SK-N-SH (cell line): Measurements from ENCODE around the gene SAMD4A. TPM values are rescaled to one million over a fixed set of nuclear protein-coding genes. Genes with fewer than 3 reads are reported as not detected.
A peak's percentile ranks its signal among the peaks of the same experiment; 100 is the strongest.

Experiments used
- CTCF ChIA-PET: fragments of 300-600, 350-600 bp; formaldehyde crosslinking; extraction: SDS; loops from one replicate; lab custom pipeline; 2021; lab: Yijun Ruan, JAX
- POLR2A ChIA-PET: fragments of 350-600 bp; sonication (Branson Sonifier 250); formaldehyde crosslinking; extraction: SDS; loops from one replicate; lab custom pipeline; 2020; ENCODE audit warnings: antibody characterized with exemption, inconsistent platforms; lab: Yijun Ruan, JAX
- DNase-seq: peaks from one replicate; pipeline ENCODE4 v3.0.0; 2012
- H2AFZ ChIP-seq: fragments of 200-600 bp; sonication (generic); 2 replicates; pipeline ENCODE4 v1.8.1; 2016; ENCODE audit warnings: antibody characterized with exemption, mild to moderate bottlenecking, low read depth
- H3F3A ChIP-seq: fragments of 200-600 bp; sonication (generic); replicated peaks from 2 replicates; pipeline ENCODE3; 2016; ENCODE audit warnings: antibody characterized with exemption, mild to moderate bottlenecking; ENCODE audit not compliant: insufficient read depth
- H3K27ac ChIP-seq, 2 experiments: fragments of 200-500 bp in 1 of 2; fragments of 200-600 bp in 1 of 2; sonication (Bioruptor generic) in 1 of 2; sonication (generic), shearing (Covaris generic) in 1 of 2; 2 replicates each; pipeline versions ENCODE4 v1.5.1 to v1.6.1; 2014 to 2016; ENCODE audit warnings: low read depth in 2 of 2, inconsistent platforms in 1 of 2, low read length in 1 of 2, mild to moderate bottlenecking in 1 of 2, mixed read lengths in 1 of 2
- H3K27me3 ChIP-seq: fragments of 200-600 bp; sonication (generic), shearing (Covaris generic); 2 replicates; pipeline ENCODE4 v1.6.1; 2016; ENCODE audit warnings: mixed run types; ENCODE audit not compliant: insufficient read depth
- H3K36me3 ChIP-seq, 2 experiments: fragments of 200-500 bp in 1 of 2; fragments of 200-600 bp in 1 of 2; sonication (Bioruptor generic) in 1 of 2; sonication (generic) in 1 of 2; replicated peaks in 1 of 2; 2 replicates each; pipeline versions ENCODE3 to v1.5.1; 2014 to 2016; ENCODE audit warnings: low read length in 1 of 2, mild to moderate bottlenecking in 1 of 2; ENCODE audit not compliant: insufficient read depth in 2 of 2, control insufficient read depth in 1 of 2
- H3K4me1 ChIP-seq, 2 experiments: fragments of 200-500 bp in 1 of 2; fragments of 200-600 bp in 1 of 2; sonication (Bioruptor generic) in 1 of 2; sonication (generic), shearing (Covaris generic) in 1 of 2; 2 replicates each; pipeline versions ENCODE4 v1.5.1 to v1.6.1; 2014 to 2016; ENCODE audit warnings: low read depth in 1 of 2, low read length in 1 of 2, mixed run types in 1 of 2; ENCODE audit not compliant: insufficient read depth in 2 of 2, control insufficient read depth in 1 of 2
- H3K4me2 ChIP-seq: fragments of 200-600 bp; sonication (generic), shearing (Covaris generic); 2 replicates; pipeline ENCODE4 v1.6.1; 2017; ENCODE audit warnings: mixed run types
- H3K4me3 ChIP-seq, 2 experiments: fragments of 200-500 bp in 1 of 2; fragments of 200-600 bp in 1 of 2; sonication (Bioruptor generic) in 1 of 2; sonication (generic), shearing (Covaris generic) in 1 of 2; 2 replicates each; pipeline versions ENCODE4 v1.5.1 to v1.8.1; 2014 to 2016; ENCODE audit warnings: low read depth in 2 of 2, inconsistent platforms in 1 of 2, low read length in 1 of 2, mild to moderate bottlenecking in 1 of 2, mixed read lengths in 1 of 2, moderate library complexity in 1 of 2
- H3K79me2 ChIP-seq: fragments of 200-600 bp; sonication (generic); 2 replicates; pipeline ENCODE4 v1.8.1; 2017; ENCODE audit warnings: mild to moderate bottlenecking; ENCODE audit not compliant: insufficient read depth
- H3K9ac ChIP-seq: fragments of 200-600 bp; sonication (generic); 2 replicates; pipeline ENCODE4 v1.6.1; 2017; ENCODE audit warnings: mixed run types
- H3K9me2 ChIP-seq: fragments of 200-600 bp; sonication (generic); 2 replicates; pipeline ENCODE4 v1.6.1; 2017; ENCODE audit warnings: mixed run types
- H3K9me3 ChIP-seq: fragments of 200-600 bp; sonication (generic); 2 replicates; pipeline ENCODE4 v1.6.1; 2017; ENCODE audit warnings: mixed run types, mild to moderate bottlenecking, moderate library complexity
- H4K20me1 ChIP-seq: fragments of 200-600 bp; sonication (generic); 2 replicates; pipeline ENCODE4 v1.6.1; 2017; ENCODE audit warnings: mild to moderate bottlenecking, mixed run types; ENCODE audit not compliant: insufficient read depth
- CHD2 ChIP-seq: fragments of 150-350 bp; IDR thresholded peaks from 2 replicates; pipeline ENCODE4 v1.6.1; 2018; ENCODE audit warnings: low read length; ENCODE audit not compliant: partially characterized antibody
- CTCF ChIP-seq: fragments of 200-600 bp; sonication (generic); IDR thresholded peaks from 2 replicates; pipeline ENCODE4 v1.6.1; 2017; ENCODE audit warnings: antibody characterized with exemption, mild to moderate bottlenecking, moderate library complexity
- FOSL2 ChIP-seq: IDR thresholded peaks from 2 replicates; pipeline ENCODE4 v1.4.0; 2012; ENCODE audit warnings: low read depth, mild to moderate bottlenecking, moderate library complexity, borderline replicate concordance
- FOXM1 ChIP-seq: IDR thresholded peaks from 2 replicates; pipeline ENCODE4 v1.4.0; 2012; ENCODE audit warnings: low read depth, mild to moderate bottlenecking
- GABPA ChIP-seq: IDR thresholded peaks from 2 replicates; pipeline ENCODE4 v1.4.0; 2012; ENCODE audit warnings: low read depth, mild to moderate bottlenecking
- GATA2 ChIP-seq: sonication (generic); formaldehyde crosslinking; IDR thresholded peaks from 2 replicates; pipeline ENCODE4 v1.5.0; 2020; ENCODE audit warnings: mild to moderate bottlenecking, missing genetic modification reagents
- IRF3 ChIP-seq: fragments of 150-350 bp; IDR thresholded peaks from 2 replicates; pipeline ENCODE4 v1.6.1; 2016; ENCODE audit warnings: mild to moderate bottlenecking, low read depth, low read length
- MEF2A ChIP-seq: IDR thresholded peaks from 2 replicates; pipeline ENCODE4 v1.4.0; 2012; ENCODE audit warnings: low read depth, borderline replicate concordance
- NFIC ChIP-seq: IDR thresholded peaks from 2 replicates; pipeline ENCODE4 v1.4.0; 2012; ENCODE audit warnings: borderline replicate concordance
- NRF1 ChIP-seq: IDR thresholded peaks from 2 replicates; pipeline ENCODE4 v1.6.1; 2012; ENCODE audit warnings: low read depth, mild to moderate bottlenecking, low read length
- RAD21 ChIP-seq: IDR thresholded peaks from 2 replicates; pipeline ENCODE4 v1.6.1; 2012; ENCODE audit warnings: mild to moderate bottlenecking, low read length
- RCOR1 ChIP-seq: fragments of 150-350 bp; IDR thresholded peaks from 2 replicates; pipeline ENCODE4 v1.6.1; 2017; ENCODE audit warnings: antibody characterized with exemption, low read length
- SIN3A ChIP-seq: IDR thresholded peaks from 2 replicates; pipeline ENCODE4 v1.6.1; 2012; ENCODE audit warnings: low read depth, mild to moderate bottlenecking, low read length, moderate library complexity, borderline replicate concordance
- SMC3 ChIP-seq: IDR thresholded peaks from 2 replicates; pipeline ENCODE4 v1.6.1; 2012; ENCODE audit warnings: low read depth, low read length, improper control_type of control experiment
- TAF1 ChIP-seq: IDR thresholded peaks from 2 replicates; pipeline ENCODE4 v1.6.1; 2012; ENCODE audit warnings: low read depth, mild to moderate bottlenecking, low read length, moderate library complexity, borderline replicate concordance
- USF1 ChIP-seq: IDR thresholded peaks from 2 replicates; pipeline ENCODE4 v1.4.0; 2012; ENCODE audit warnings: low read depth, borderline replicate concordance
- YY1 ChIP-seq: IDR thresholded peaks from 2 replicates; pipeline ENCODE4 v1.4.0; 2012; ENCODE audit warnings: low read depth, mild to moderate bottlenecking
- ZBTB33 ChIP-seq: IDR thresholded peaks from 2 replicates; pipeline ENCODE4 v1.4.0; 2012; ENCODE audit warnings: low read depth, borderline replicate concordance
- WGBS: methylation state at CpG from one replicate; pipeline ENCODE4 v1.1.6; 2017; ENCODE audit warnings: low lambda C conversion rate; 5-methylcytosine and 5-hydroxymethylcytosine counted together
- polyA plus RNA-seq, 3 experiments: library from polyadenylated mRNA; depleted of rRNA; stranded (reverse); fragments of >200 nt; gene quantifications; 2 replicates each; pipeline ENCODE4 v1.2.3, GENCODE V29; 2012

Gene SAMD4A
- polyA plus RNA-seq, 1 of the 3 experiments (the other 2 are of a cell fraction): 5.0 TPM

GRCh38 chr14:54834727-54835126, 267.8 kb downstream of the SAMD4A start:
- Histone ChIP-seq H3K79me2 (no peaks in the 10 kb centered on the region), H3K4me3 (no peak overlapping the region), H3F3A (no peaks in the 10 kb centered on the region), H3K9me3 (no peaks in the 10 kb centered on the region), H2AFZ (no peak overlapping the region), H3K27ac (peak overlapping the region in 1 of 2 experiments; percentile 50; a peak in 1 of 4 replicates), H3K9me2 (no peaks in the 10 kb centered on the region), H3K4me1 (peaks cover 0 to 7% of the 10 kb centered on the region in 2 experiments; a peak in 2 of 4 replicates), H3K4me2 (no peak overlapping the region), H3K27me3 (0 out of 2 replicates have a peak, but pooled peaks cover 5% of the 10 kb centered on the region), H4K20me1 (no peaks in the 10 kb centered on the region), H3K9ac (no peak overlapping the region), H3K36me3 (no peaks in the 10 kb centered on the region)
- POLR2A ChIA-PET: no interaction called here
- TF ChIP-seq USF1: no peak
- TF ChIP-seq IRF3: no peak
- TF ChIP-seq NFIC: no peak
- no peak for TF ChIP-seq SMC3
- no peak for DNase-seq
- 86% methylated on average over 6 of the region's 6 CpGs for WGBS
- CTCF ChIA-PET: interaction anchor here (0.6 kb wide), 1 partner anchor 65 kb away, joined by 3 read pairs; no protein-coding TSS in a partner anchor

GRCh38 chr14:54836231-54836630, 269.3 kb downstream of the SAMD4A start:
- H3K4me3 ChIP-seq: no peak overlapping the region
- H3K36me3 ChIP-seq: peaks cover 0 to 3% of the 10 kb centered on the region in 2 experiments
- ChIA-PET POLR2A (interaction anchor here (1.6 kb wide), 1 partner anchor 18 kb away, joined by 6 read pairs; no protein-coding TSS in a partner anchor), CTCF (interaction anchor here (1.1 to 1.4 kb wide), 2 partner anchors 16 to 31 kb away, joined by 3 to 4 read pairs; no protein-coding TSS in a partner anchor)
- H2AFZ ChIP-seq: no peak overlapping the region
- no peaks in the 10 kb centered on the region for H3K9me3 ChIP-seq
- H3K4me1 ChIP-seq: peaks cover 0 to 7% of the 10 kb centered on the region in 2 experiments; a peak in 2 of 4 replicates
- no peaks in the 10 kb centered on the region for H3K79me2 ChIP-seq
- H3K4me2 ChIP-seq: no peak overlapping the region
- H3K27me3 ChIP-seq: 0 out of 2 replicates have a peak, but pooled peaks cover 5% of the 10 kb centered on the region
- no peaks in the 10 kb centered on the region for H3F3A ChIP-seq
- DNase-seq: peak; percentile 52
- WGBS: 45% methylated on average over 2 of the region's 2 CpGs
- no peaks in the 10 kb centered on the region for H3K9me2 ChIP-seq
- H3K9ac ChIP-seq: no peak overlapping the region
- H3K27ac ChIP-seq: peak overlapping the region in 1 of 2 experiments; percentile 50; a peak in 2 of 4 replicates
- no peaks in the 10 kb centered on the region for H4K20me1 ChIP-seq
- TF ChIP-seq IRF3 (no peak), NRF1 (no peak), MEF2A (no peak), RCOR1 (peak; percentile 54; the same call in 1 of the 2 replicates), FOSL2 (no peak), CHD2 (peak; percentile 72), RAD21 (no peak), TAF1 (no peak), GATA2 (peak; percentile 76; the same call in 1 of the 2 replicates), ZBTB33 (no peak), FOXM1 (no peak), CTCF (no peak), YY1 (no peak), SIN3A (no peak), GABPA (no peak), NFIC (no peak), USF1 (no peak)
